HG03571 (cell line): Measurements from ENCODE around the gene C1QTNF3.

Experiments
- ATAC-seq: cut with Tn5 transposase; IDR thresholded peaks from one replicate; pipeline ENCODE4 v1.9.1; 2021; ENCODE audit not compliant: unreplicated experiment

C1QTNF3 gene

GRCh38 chr5:33999978-34000377, 43.0 kb downstream of the C1QTNF3 start:
- ATAC-seq = no peak

GRCh38 chr5:33997331-33997983, 45.6 kb downstream of the C1QTNF3 start:
- ATAC-seq = peak; percentile 59

DNA sequence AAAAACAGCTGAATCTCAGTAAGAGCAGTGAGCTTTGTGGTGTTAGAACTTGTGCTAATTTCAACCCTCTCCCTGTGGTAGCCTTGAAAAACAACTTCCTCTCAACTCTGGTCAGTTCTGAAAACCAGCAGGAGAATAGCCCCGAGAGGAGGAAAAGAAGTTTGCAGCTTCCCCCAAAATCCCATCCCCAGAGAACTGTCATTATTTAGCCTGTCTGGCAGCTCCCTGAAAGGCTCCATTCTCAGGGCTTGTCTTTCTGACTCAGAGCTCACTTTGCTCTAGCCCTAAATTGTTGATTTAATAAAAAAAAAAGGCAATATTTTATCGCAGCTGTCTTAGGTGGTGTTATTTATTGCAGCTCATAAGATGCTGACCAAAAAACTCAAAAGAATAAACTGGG, 47.1 kb downstream of the C1QTNF3 start:
- ATAC-seq = no peak

DNA sequence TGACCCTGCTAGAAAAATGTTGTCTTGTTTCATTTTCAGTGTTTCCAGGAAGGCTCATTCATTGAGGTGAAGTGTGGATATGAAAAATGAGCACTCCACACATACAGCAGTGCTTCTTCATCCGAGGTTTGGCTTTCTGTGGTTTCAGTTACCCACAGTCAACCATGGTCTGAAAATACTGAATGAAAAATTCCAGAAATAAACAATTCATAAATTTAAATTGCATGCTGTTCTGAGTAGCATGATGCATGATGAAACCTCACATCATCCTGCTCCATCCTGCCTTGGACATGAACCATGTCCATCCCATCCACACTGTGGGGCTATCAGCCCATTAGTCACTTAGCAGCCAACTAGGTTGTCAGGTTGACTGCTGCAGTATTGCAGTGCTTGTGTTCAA, 48.2 kb downstream of the C1QTNF3 start:
- no peak for ATAC-seq

GRCh38 chr5:33992864-33993263, 50.1 kb downstream of the C1QTNF3 start:
- no peak for ATAC-seq

GRCh38 chr5:33985447-33985846, 57.6 kb downstream of the C1QTNF3 start:
- no peak for ATAC-seq

DNA sequence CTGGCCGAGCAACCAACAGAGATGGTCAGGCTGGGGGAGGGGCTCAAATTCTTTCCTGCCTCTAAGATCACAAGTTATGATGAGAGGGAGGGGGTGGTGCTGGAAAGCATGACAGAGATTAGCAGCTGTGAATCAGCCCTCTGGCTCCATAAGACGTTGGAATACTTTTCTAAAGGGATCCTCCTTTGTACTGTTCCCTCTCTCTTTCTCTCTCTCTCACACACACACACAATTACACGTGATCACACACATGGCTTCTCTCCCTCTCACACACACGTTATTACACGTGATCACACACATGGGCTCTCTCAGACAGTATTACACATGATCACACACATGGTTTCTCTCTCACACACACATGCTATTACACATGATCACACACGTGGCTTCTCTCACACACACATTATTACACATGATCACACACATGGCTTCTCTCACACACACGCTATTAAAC, 58.3 kb downstream of the C1QTNF3 start, which contains the start of gene SLC45A2:
TSS of gene SLC45A2 (minus strand) at position 23 of the 454 bp plus-strand sequence. CDS start 110 bp downstream, outside the sequence.
- ATAC-seq = no peak

DNA sequence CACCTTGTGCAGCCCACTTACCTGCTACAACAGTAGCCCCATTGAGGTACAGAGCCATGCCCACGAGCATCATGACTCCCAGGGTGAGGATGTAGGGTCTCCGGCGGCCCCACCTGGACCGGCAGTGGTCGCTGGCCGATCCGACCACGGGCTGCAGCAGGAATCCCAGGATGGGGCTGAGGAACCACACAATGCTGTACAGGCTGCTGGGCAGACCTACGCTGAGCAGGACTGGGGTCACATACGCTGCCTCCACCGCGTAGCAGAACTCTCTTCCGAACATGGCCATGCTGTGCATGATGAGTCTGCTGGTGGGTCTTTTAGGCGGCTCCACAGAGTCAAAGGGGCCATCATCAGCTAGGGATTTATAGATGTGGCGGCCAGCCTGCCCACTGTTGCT, 58.8 kb downstream of the C1QTNF3 start:
- ATAC-seq = no peak

- no peak for ATAC-seq
Measured at GRCh38 chr5:33981408-33982162, 61.4 kb downstream of the C1QTNF3 start.

DNA sequence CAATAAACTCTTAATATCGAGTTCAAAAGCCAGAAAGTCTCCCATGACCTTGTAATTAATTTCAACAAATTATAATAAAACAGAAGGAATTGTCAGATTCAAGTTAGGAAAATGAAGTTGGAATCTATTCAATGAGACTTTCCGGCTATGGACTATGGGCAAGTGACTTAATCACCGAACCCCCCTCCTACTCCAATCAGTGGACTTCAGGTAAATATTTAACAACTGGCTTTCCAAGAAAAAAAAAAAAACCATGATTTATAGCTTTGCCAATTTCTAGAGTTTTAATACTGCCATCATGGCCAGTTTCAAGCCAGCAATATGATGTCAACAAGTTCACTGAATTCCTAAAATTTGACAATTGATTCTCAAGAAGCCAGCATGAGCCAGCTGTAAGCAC, 63.0 kb downstream of the C1QTNF3 start:
- ATAC-seq = no peak

DNA sequence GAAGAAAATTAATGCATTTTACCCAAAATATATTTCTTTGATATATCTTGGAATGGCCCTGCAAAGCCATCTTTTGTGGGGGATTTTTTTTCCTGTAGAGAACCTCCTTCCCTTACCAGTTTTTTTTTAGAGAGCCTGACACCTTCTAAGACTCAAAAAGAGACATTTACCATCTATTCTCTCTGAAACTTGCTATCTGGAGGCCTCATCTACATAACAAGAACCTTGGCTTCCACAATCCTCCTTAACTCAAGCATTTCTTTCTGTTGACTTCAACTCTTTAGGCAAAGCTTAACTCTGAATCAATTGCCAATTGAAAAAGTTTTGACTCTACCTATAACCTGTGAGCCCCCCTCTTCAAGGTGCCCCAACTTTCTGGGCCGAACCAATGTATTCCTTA, 64.7 kb downstream of the C1QTNF3 start:
- no peak for ATAC-seq

- no peak for ATAC-seq
Measured at GRCh38 chr5:33976307-33976706, 66.7 kb downstream of the C1QTNF3 start.

GRCh38 chr5:33975852-33976251, 67.2 kb downstream of the C1QTNF3 start:
- ATAC-seq = no peak

- no peak for ATAC-seq
Measured at GRCh38 chr5:33973271-33973670, 69.7 kb downstream of the C1QTNF3 start.

GRCh38 chr5:33969572-33970452, 73.2 kb downstream of the C1QTNF3 start:
- peak; percentile 84 for ATAC-seq

DNA sequence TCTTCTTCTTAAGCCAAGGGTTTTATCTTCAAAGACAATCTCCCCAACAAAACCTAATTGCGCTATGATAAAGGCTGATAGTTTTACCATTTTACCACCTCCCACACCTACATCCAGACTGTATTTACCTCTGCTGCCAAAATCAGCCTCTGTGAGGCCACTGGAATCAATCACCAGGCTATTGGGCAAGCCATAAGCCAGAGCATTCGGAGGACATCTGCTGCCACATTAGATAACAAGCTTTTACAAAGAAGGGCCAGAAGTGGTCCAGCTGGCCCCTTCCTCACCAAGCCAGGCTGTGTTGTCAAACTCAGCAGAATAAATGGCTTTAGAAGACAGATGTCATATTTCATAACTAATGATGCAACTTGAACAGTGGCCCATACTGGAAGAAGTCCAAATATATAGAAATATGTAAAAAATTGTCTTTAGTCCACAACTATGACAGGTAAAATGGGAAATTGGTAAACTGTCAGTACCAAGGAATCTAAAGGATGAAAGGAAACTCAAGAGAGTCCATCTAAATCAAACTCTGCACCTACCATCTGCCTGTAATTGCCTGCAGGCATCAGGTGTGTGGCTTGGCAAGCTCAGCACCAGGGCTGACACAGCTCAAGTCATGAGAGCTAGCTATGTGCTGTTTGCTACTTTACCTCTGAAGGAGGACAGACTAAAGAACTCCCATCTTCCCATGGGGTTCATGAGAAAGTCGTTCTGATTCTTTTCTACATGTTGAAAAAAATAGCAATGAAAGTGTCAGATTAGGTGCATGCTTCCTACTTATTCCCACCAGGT, 74.6 kb downstream of the C1QTNF3 start:
- ATAC-seq = no peak
